HEK293 (cell line): ENCODE data around the gene METTL1.

Experiments
- ELK4 ChIP-seq: IDR thresholded peaks from 2 replicates; pipeline ENCODE4 v1.6.1; 2011; ENCODE audit warnings: mild to moderate bottlenecking, low read depth, low read length, borderline replicate concordance
- IKZF3 ChIP-seq: fragments of 450-650 bp; IDR thresholded peaks from 2 replicates; pipeline ENCODE4 v1.5.0; 2018; ENCODE audit warnings: missing biosample characterization, mild to moderate bottlenecking, missing genetic modification characterization, moderate library complexity
- KLF17 ChIP-seq: fragments of 450-650 bp; formaldehyde crosslinking; IDR thresholded peaks from 2 replicates; pipeline ENCODE4 v1.5.1; 2016; ENCODE audit warnings: missing biosample characterization, missing genetic modification characterization
- MYNN ChIP-seq: fragments of 450-650 bp; formaldehyde crosslinking; IDR thresholded peaks from 2 replicates; pipeline ENCODE4 v1.5.1; 2016; ENCODE audit warnings: missing biosample characterization, missing genetic modification characterization, borderline replicate concordance
- PRDM10 ChIP-seq: fragments of 450-650 bp; formaldehyde crosslinking; IDR thresholded peaks from 2 replicates; pipeline ENCODE4 v1.5.1; 2016; ENCODE audit warnings: missing biosample characterization, missing genetic modification characterization
- ZBTB10 ChIP-seq: fragments of 450-650 bp; formaldehyde crosslinking; IDR thresholded peaks from 2 replicates; pipeline ENCODE4 v1.5.1; 2016; ENCODE audit warnings: missing biosample characterization, missing genetic modification characterization
- ZBTB6 ChIP-seq: fragments of 450-650 bp; formaldehyde crosslinking; IDR thresholded peaks from 2 replicates; pipeline ENCODE4 v1.5.1; 2017; ENCODE audit warnings: missing biosample characterization, missing genetic modification characterization
- ZFHX2 ChIP-seq: fragments of 450-650 bp; formaldehyde crosslinking; conservative IDR thresholded peaks from 2 replicates; pipeline ENCODE4 v1.5.1; 2016; ENCODE audit warnings: missing biosample characterization, missing genetic modification characterization
- ZFP69B ChIP-seq: fragments of 450-650 bp; formaldehyde crosslinking; IDR thresholded peaks from 2 replicates; pipeline ENCODE4 v1.5.1; 2016; ENCODE audit warnings: missing biosample characterization, missing genetic modification characterization
- ZIC2 ChIP-seq: fragments of 450-650 bp; formaldehyde crosslinking; IDR thresholded peaks from 2 replicates; pipeline ENCODE4 v1.5.1; 2016; ENCODE audit warnings: missing biosample characterization, missing genetic modification characterization
- ZNF155 ChIP-seq: fragments of 450-650 bp; formaldehyde crosslinking; IDR thresholded peaks from 2 replicates; pipeline ENCODE4 v1.5.1; 2016; ENCODE audit warnings: missing biosample characterization, missing genetic modification characterization
- ZNF175 ChIP-seq: fragments of 450-650 bp; formaldehyde crosslinking; IDR thresholded peaks from 2 replicates; pipeline ENCODE4 v1.5.1; 2016; ENCODE audit warnings: missing biosample characterization, missing genetic modification characterization
- ZNF221 ChIP-seq: fragments of 450-650 bp; formaldehyde crosslinking; IDR thresholded peaks from 2 replicates; pipeline ENCODE4 v1.5.1; 2017; ENCODE audit warnings: missing biosample characterization, missing genetic modification characterization, borderline replicate concordance
- ZNF23 ChIP-seq: fragments of 450-650 bp; formaldehyde crosslinking; IDR thresholded peaks from 2 replicates; pipeline ENCODE4 v1.5.1; 2016; ENCODE audit warnings: missing biosample characterization, missing genetic modification characterization, borderline replicate concordance
- ZNF350 ChIP-seq: fragments of 450-650 bp; formaldehyde crosslinking; IDR thresholded peaks from 2 replicates; pipeline ENCODE4 v1.5.0; 2017; ENCODE audit warnings: missing biosample characterization, mild to moderate bottlenecking, missing genetic modification characterization
- ZNF366 ChIP-seq: fragments of 450-650 bp; formaldehyde crosslinking; conservative IDR thresholded peaks from 2 replicates; pipeline ENCODE4 v1.5.1; 2016; ENCODE audit warnings: missing biosample characterization, missing genetic modification characterization
- ZNF404 ChIP-seq: fragments of 450-650 bp; formaldehyde crosslinking; IDR thresholded peaks from 2 replicates; pipeline ENCODE4 v1.5.1; 2017; ENCODE audit warnings: missing biosample characterization, missing genetic modification characterization
- ZNF426 ChIP-seq: fragments of 450-650 bp; formaldehyde crosslinking; IDR thresholded peaks from 2 replicates; pipeline ENCODE4 v1.5.1; 2017; ENCODE audit warnings: missing biosample characterization, missing genetic modification characterization, mild to moderate bottlenecking, inconsistent platforms, moderate library complexity
- ZNF433 ChIP-seq: fragments of 450-650 bp; formaldehyde crosslinking; IDR thresholded peaks from 2 replicates; pipeline ENCODE4 v1.5.1; 2016; ENCODE audit warnings: missing biosample characterization, missing genetic modification characterization, low read depth
- ZNF548 ChIP-seq: fragments of 450-650 bp; formaldehyde crosslinking; IDR thresholded peaks from 2 replicates; pipeline ENCODE4 v1.5.1; 2016; ENCODE audit warnings: missing biosample characterization, missing genetic modification characterization
- ZNF558 ChIP-seq: fragments of 450-650 bp; formaldehyde crosslinking; IDR thresholded peaks from 2 replicates; pipeline ENCODE4 v1.5.1; 2016; ENCODE audit warnings: missing biosample characterization, missing genetic modification characterization
- ZNF571 ChIP-seq: fragments of 450-650 bp; formaldehyde crosslinking; IDR thresholded peaks from 2 replicates; pipeline ENCODE4 v1.5.0; 2017; ENCODE audit warnings: missing biosample characterization, missing genetic modification characterization
- ZNF610 ChIP-seq: fragments of 450-650 bp; formaldehyde crosslinking; IDR thresholded peaks from 2 replicates; pipeline ENCODE4 v1.5.1; 2016; ENCODE audit warnings: missing biosample characterization, missing genetic modification characterization, borderline replicate concordance
- ZNF76 ChIP-seq: fragments of 450-650 bp; formaldehyde crosslinking; IDR thresholded peaks from 2 replicates; pipeline ENCODE4; 2016; ENCODE audit warnings: low read depth, missing biosample characterization, missing genetic modification characterization, borderline replicate concordance
- ZNF776 ChIP-seq: fragments of 450-650 bp; formaldehyde crosslinking; IDR thresholded peaks from 2 replicates; pipeline ENCODE4 v1.5.0; 2017; ENCODE audit warnings: missing biosample characterization, missing genetic modification characterization, borderline replicate concordance
- ZSCAN16 ChIP-seq: fragments of 450-650 bp; formaldehyde crosslinking; IDR thresholded peaks from 2 replicates; pipeline ENCODE4 v1.5.1; 2016; ENCODE audit warnings: missing biosample characterization, missing genetic modification characterization
- ZSCAN18 ChIP-seq: fragments of 450-650 bp; formaldehyde crosslinking; IDR thresholded peaks from 2 replicates; pipeline ENCODE4 v1.5.1; 2016; ENCODE audit warnings: missing biosample characterization, missing genetic modification characterization
- TF ChIP-seq, protein P1 (sequence below): fragments of 450-650 bp; formaldehyde crosslinking; IDR thresholded peaks from 2 replicates; pipeline ENCODE4 v1.5.1; 2016; ENCODE audit warnings: missing biosample characterization, missing genetic modification characterization

METTL1 gene

GRCh38 chr12:57744194-57744776 is 27.6 kb downstream of the METTL1 start (continued):
- peak; percentile 79 for TF ChIP-seq PRDM10 (tag by site-specific recombination)
- no peak for TF ChIP-seq ZNF221 (tag by site-specific recombination)
- TF ChIP-seq ZFP69B (tag by site-specific recombination) = peak; percentile 69
- no peak for TF ChIP-seq ZBTB6 (tag by site-specific recombination)
- peak; percentile 89 for TF ChIP-seq KLF17 (tag by site-specific recombination)
- no peak for TF ChIP-seq ZNF426
- TF ChIP-seq ZNF558 (tag by site-specific recombination) = peak; percentile 50; the same call in 1 of the 2 replicates
- TF ChIP-seq ZNF776 (tag by site-specific recombination) = no peak
- TF ChIP-seq ZNF610 = peak; percentile 63; the same call in 1 of the 2 replicates
- TF ChIP-seq, protein P1, sequence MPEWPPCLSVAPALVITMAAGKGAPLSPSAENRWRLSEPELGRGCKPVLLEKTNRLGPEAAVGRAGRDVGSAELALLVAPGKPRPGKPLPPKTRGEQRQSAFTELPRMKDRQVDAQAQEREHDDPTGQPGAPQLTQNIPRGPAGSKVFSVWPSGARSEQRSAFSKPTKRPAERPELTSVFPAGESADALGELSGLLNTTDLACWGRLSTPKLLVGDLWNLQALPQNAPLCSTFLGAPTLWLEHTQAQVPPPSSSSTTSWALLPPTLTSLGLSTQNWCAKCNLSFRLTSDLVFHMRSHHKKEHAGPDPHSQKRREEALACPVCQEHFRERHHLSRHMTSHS (tag by site-specific recombination) = no peak
- TF ChIP-seq ZNF366 (tag by site-specific recombination) = peak; percentile 16
- no peak for TF ChIP-seq IKZF3 (tag by site-specific recombination)
- no peak for TF ChIP-seq ZIC2 (tag by site-specific recombination)
- no peak for TF ChIP-seq ZNF23
- no peak for TF ChIP-seq MYNN (tag by site-specific recombination)
- TF ChIP-seq ZNF404 (tag by site-specific recombination) = no peak
- TF ChIP-seq ZNF76 (tag by site-specific recombination) = peak; percentile 54; the same call in 1 of the 2 replicates
- 0 out of 2 replicates have a peak, but pooled peaks have one; percentile 52 for TF ChIP-seq ZSCAN18 (tag by site-specific recombination)
- TF ChIP-seq ZNF433 (tag by site-specific recombination) = no peak
- no peak for TF ChIP-seq ZFHX2 (tag by site-specific recombination)
- TF ChIP-seq ZNF350 (tag by site-specific recombination) = no peak
- no peak for TF ChIP-seq ZNF548 (tag by site-specific recombination)
- TF ChIP-seq ZBTB10 (tag by site-specific recombination) = peak; percentile 53; the same call in 1 of the 2 replicates
- TF ChIP-seq ELK4 = no peak
- TF ChIP-seq ZNF155 = no peak
- no peak for TF ChIP-seq ZNF571
- no peak for TF ChIP-seq ZNF175 (tag by site-specific recombination)
- no peak for TF ChIP-seq ZSCAN16 (tag by site-specific recombination)
